H1 (cell line): ENCODE results near the gene BLMH. TPM values are rescaled to one million over a fixed set of nuclear protein-coding genes. Genes with fewer than 3 reads are reported as not detected.

Experiments used
- CTCF ChIA-PET: fragments of 300-600 bp; sonication (Branson Sonifier 250); formaldehyde crosslinking; loops from one replicate; lab custom pipeline; 2021; ENCODE audit not compliant: partially characterized antibody; lab: Charles Lee
- POLR2A ChIA-PET: fragments of 300-600 bp; sonication (Branson Sonifier 250); formaldehyde crosslinking; loops from one replicate; lab custom pipeline; 2021; ENCODE audit warnings: inconsistent platforms; ENCODE audit not compliant: partially characterized antibody; lab: Charles Lee
- DNase-seq, 2 experiments: peaks; one replicate each; pipeline versions ENCODE4 v3.0.0 to v3.0.0-alpha.2; 2010 to 2022; ENCODE audit warnings: low spot score in 2 of 2, low read depth in 1 of 2, mixed read lengths in 1 of 2
- FAIRE-seq: peaks from 2 replicates; lab custom pipeline; 2011; peaks lifted over from hg19 to GRCh38; lab: Jason Lieb, UNC
- H2AFZ ChIP-seq: 2 replicates; pipeline ENCODE4 v1.8.1; 2012; ENCODE audit warnings: low read length, inconsistent platforms
- H2AK5ac ChIP-seq: 2 replicates; pipeline ENCODE4 v1.6.1; 2013; ENCODE audit warnings: low read depth, low read length
- H2BK120ac ChIP-seq: replicated peaks from 2 replicates; pipeline ENCODE3; 2013; ENCODE audit warnings: low read depth, low read length, inconsistent platforms
- H2BK12ac ChIP-seq: 2 replicates; pipeline ENCODE4 v1.6.1; 2013; ENCODE audit warnings: low read depth, low read length
- H2BK15ac ChIP-seq: 2 replicates; pipeline ENCODE4 v1.6.1; 2013; ENCODE audit warnings: low read length
- H2BK20ac ChIP-seq: 2 replicates; pipeline ENCODE4 v1.6.1; 2013; ENCODE audit warnings: low read length
- H2BK5ac ChIP-seq: 2 replicates; pipeline ENCODE4 v1.6.1; 2013; ENCODE audit warnings: low read depth, low read length
- H3K14ac ChIP-seq: 2 replicates; pipeline ENCODE4 v1.6.1; 2013; ENCODE audit warnings: inconsistent platforms; ENCODE audit not compliant: insufficient read length
- H3K18ac ChIP-seq: 2 replicates; pipeline ENCODE4 v1.6.1; 2013; ENCODE audit warnings: low read length; ENCODE audit errors: extremely low read depth
- H3K23ac ChIP-seq: 2 replicates; pipeline ENCODE4 v1.6.1; 2013; ENCODE audit warnings: inconsistent platforms; ENCODE audit not compliant: insufficient read length
- H3K23me2 ChIP-seq: 2 replicates; pipeline ENCODE4 v1.6.1; 2013; ENCODE audit warnings: low read depth, low read length
- H3K27ac ChIP-seq: 2 replicates; pipeline ENCODE4 v1.6.1; 2011; ENCODE audit warnings: low read depth, low read length, inconsistent platforms
- H3K27me3 ChIP-seq, 4 experiments: replicated peaks in 1 of 4; 1 replicate in 1 of 4; 2 replicates in 3 of 4; pipeline versions ENCODE4 v1.6.1 to v1.8.1; 2011 to 2013; ENCODE audit warnings: low read length in 3 of 4, mild to moderate bottlenecking in 3 of 4, inconsistent platforms in 2 of 4, mixed read lengths in 2 of 4, moderate library complexity in 1 of 4; ENCODE audit not compliant: control insufficient read depth in 3 of 4, insufficient read depth in 3 of 4; ENCODE audit errors: extremely low read depth in 1 of 4
- H3K36me3 ChIP-seq, 4 experiments: 2 replicates each; pipeline versions ENCODE4 v1.6.1 to v1.8.1; 2011 to 2013; ENCODE audit warnings: mild to moderate bottlenecking in 4 of 4, low read length in 3 of 4, moderate library complexity in 2 of 4, control low read depth in 1 of 4, inconsistent platforms in 1 of 4; ENCODE audit not compliant: insufficient read depth in 4 of 4, control insufficient read depth in 2 of 4
- H3K4ac ChIP-seq: replicated peaks from 2 replicates; pipeline ENCODE3; 2013; ENCODE audit warnings: low read length, low read depth, mixed read lengths, inconsistent platforms; ENCODE audit not compliant: insufficient read length
- H3K4me1 ChIP-seq, 4 experiments: replicated peaks in 1 of 4; 1 replicate in 1 of 4; 2 replicates in 3 of 4; pipeline versions ENCODE4 v1.6.1 to v1.8.1; 2011 to 2013; ENCODE audit warnings: low read length in 3 of 4, inconsistent platforms in 2 of 4, mixed read lengths in 1 of 4; ENCODE audit not compliant: insufficient read depth in 4 of 4, control insufficient read depth in 3 of 4
- H3K4me2 ChIP-seq, 2 experiments: 2 replicates each; pipeline versions ENCODE4 v1.6.1 to v1.8.1; 2011 to 2013; ENCODE audit warnings: low read depth in 2 of 2, low read length in 2 of 2, control low read depth in 1 of 2, inconsistent platforms in 1 of 2, mild to moderate bottlenecking in 1 of 2; ENCODE audit not compliant: insufficient read depth in 1 of 2
- H3K4me3 ChIP-seq, 4 experiments: fragments of 200-600, 300-600 bp in 1 of 4; sonication (generic), shearing (Covaris generic), sonication (Bioruptor Twin) in 1 of 4; 2 replicates each; pipeline versions ENCODE4 v1.5.1 to v1.8.1; 2011 to 2016; ENCODE audit warnings: low read length in 4 of 4, low read depth in 3 of 4, control low read depth in 2 of 4, inconsistent platforms in 2 of 4, mild to moderate bottlenecking in 2 of 4, mixed read lengths in 1 of 4, moderate library complexity in 1 of 4; ENCODE audit not compliant: insufficient read depth in 2 of 4; ENCODE audit errors: extremely low read depth in 1 of 4
- H3K56ac ChIP-seq: replicated peaks from 2 replicates; pipeline ENCODE3; 2013; ENCODE audit warnings: low read depth, mild to moderate bottlenecking, mixed read lengths, low read length, inconsistent platforms; ENCODE audit not compliant: insufficient read length
- H3K79me1 ChIP-seq: 2 replicates; pipeline ENCODE4 v1.6.1; 2013; ENCODE audit warnings: low read depth, low read length, control low read depth
- H3K79me2 ChIP-seq, 2 experiments: 2 replicates each; pipeline versions ENCODE4 v1.6.1 to v1.8.1; 2012 to 2013; ENCODE audit warnings: low read length in 2 of 2, mild to moderate bottlenecking in 2 of 2, inconsistent platforms in 1 of 2; ENCODE audit not compliant: insufficient read depth in 2 of 2, control insufficient read depth in 1 of 2
- H3K9ac ChIP-seq, 4 experiments: replicated peaks in 1 of 4; 1 replicate in 1 of 4; 2 replicates in 3 of 4; pipeline versions ENCODE4 v1.6.1 to v1.8.1; 2011 to 2013; ENCODE audit warnings: low read depth in 3 of 4, low read length in 3 of 4, control low read depth in 2 of 4, mild to moderate bottlenecking in 2 of 4, moderate library complexity in 2 of 4, inconsistent platforms in 1 of 4; ENCODE audit errors: extremely low read depth in 1 of 4
- H3K9me3 ChIP-seq, 2 experiments: 2 replicates each; pipeline versions ENCODE4 v1.6.1 to v1.8.1; 2012 to 2013; ENCODE audit warnings: mild to moderate bottlenecking in 2 of 2, moderate library complexity in 2 of 2, control low read depth in 1 of 2, inconsistent platforms in 1 of 2, low read depth in 1 of 2, low read length in 1 of 2, mixed read lengths in 1 of 2; ENCODE audit not compliant: insufficient read depth in 2 of 2
- H4K20me1 ChIP-seq, 2 experiments: replicated peaks in 1 of 2; 2 replicates each; pipeline versions ENCODE3 to v1.8.1; 2011 to 2013; ENCODE audit warnings: inconsistent platforms in 2 of 2, low read length in 2 of 2, mild to moderate bottlenecking in 1 of 2; ENCODE audit not compliant: insufficient read depth in 2 of 2, control insufficient read depth in 1 of 2
- H4K5ac ChIP-seq: 2 replicates; pipeline ENCODE4 v1.6.1; 2013; ENCODE audit warnings: low read length, low read depth, mixed read lengths, inconsistent platforms; ENCODE audit not compliant: insufficient read length
- H4K8ac ChIP-seq: 2 replicates; pipeline ENCODE4 v1.8.0; 2013; ENCODE audit warnings: mild to moderate bottlenecking, moderate library complexity, low read length, inconsistent platforms; ENCODE audit not compliant: insufficient read depth; ENCODE audit errors: extremely low read depth
- H4K91ac ChIP-seq: replicated peaks from 2 replicates; pipeline ENCODE3; 2013; ENCODE audit warnings: low read length, mixed read lengths, inconsistent platforms; ENCODE audit not compliant: insufficient read length
- WGBS, 2 experiments: shearing (Covaris generic) in 1 of 2; methylation state at CpG; one replicate each; pipeline versions ENCODE4 v1.1.6 to v1.1.7; 2013 to 2015; ENCODE audit warnings: low lambda C conversion rate in 2 of 2, mixed read lengths in 2 of 2, inconsistent platforms in 1 of 2, low coverage in 1 of 2, missing lambda C conversion rate in 1 of 2; ENCODE audit not compliant: insufficient replicate concordance in 2 of 2, insufficient coverage in 1 of 2, insufficient read length in 1 of 2; ENCODE audit errors: extremely low coverage in 1 of 2, missing lambda C conversion rate in 1 of 2; 5-methylcytosine and 5-hydroxymethylcytosine counted together
- polyA plus RNA-seq, 7 experiments: library from polyadenylated mRNA; depleted of rRNA in 3 of 7; stranded (reverse) in 5 of 7; unstranded in 2 of 7; fragments of >200 nt in 5 of 7; fragments of 200-250 nt in 2 of 7; gene quantifications; 1 replicate in 5 of 7; 2 replicates in 1 of 7; 4 replicates in 1 of 7; pipeline versions ENCODE4 v1.2.1 to v1.2.3, GENCODE V29; 2011 to 2013; ENCODE audit warnings: missing spikeins in 2 of 7, mixed read lengths in 2 of 7
- total RNA-seq: library from RNA; stranded (reverse); fragmentation: NEBNext Ultra II Directional; extraction: Animal tissue kit (Norgen Biotek cat#: 25700); gene quantifications from 2 replicates; pipeline ENCODE4 v1.2.1, GENCODE V29; 2021
- TF ChIP-seq, protein P1 (sequence below): IDR thresholded peaks from 2 replicates; pipeline ENCODE4 v1.6.1; 2012; ENCODE audit warnings: inconsistent platforms

Gene BLMH
- total and polyA plus RNA-seq, 2 of the 8 experiments (the other 6 are each of a cell fraction or from before 2014, with no cell fraction given): 18.2 to 74.3 TPM

DNA sequence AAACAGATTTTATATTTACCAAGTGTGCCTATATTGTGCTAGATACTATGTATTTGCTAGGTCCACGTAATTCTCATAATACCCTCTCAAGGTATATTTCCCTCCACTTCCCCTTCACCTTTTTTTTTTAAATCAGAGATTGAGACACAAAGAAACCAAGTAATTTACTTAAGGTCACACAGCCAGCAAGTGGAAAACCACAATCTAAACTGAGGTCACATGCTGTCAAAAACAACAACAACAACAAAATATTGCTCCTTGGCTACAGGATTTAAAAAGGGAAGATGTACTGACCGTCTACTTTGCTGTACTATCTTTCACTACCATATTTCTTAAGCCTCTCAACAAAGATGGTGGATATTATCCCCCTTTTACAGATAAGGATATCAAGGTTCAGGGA is 15.8 kb downstream of the BLMH start:
- no peak overlapping the region for H3K27ac ChIP-seq
- no peak overlapping the region for H3K4ac ChIP-seq
- H3K23me2 ChIP-seq: no peaks in the 10 kb centered on the region
- CTCF ChIA-PET: no interaction called here
- no peak overlapping the region for H3K4me2 ChIP-seq
- H3K14ac ChIP-seq: no peak overlapping the region
- FAIRE-seq (no peak), DNase-seq (no peak)
- H2BK120ac ChIP-seq: no peak overlapping the region
- H4K91ac ChIP-seq: no peak overlapping the region
- no peaks in the 10 kb centered on the region for H3K9me3 ChIP-seq
- H3K23ac ChIP-seq: no peak overlapping the region
- no peak overlapping the region for H3K56ac ChIP-seq
- H2AFZ ChIP-seq: no peak overlapping the region
- no peaks in the 10 kb centered on the region for H3K27me3 ChIP-seq
- TF ChIP-seq, protein P1, sequence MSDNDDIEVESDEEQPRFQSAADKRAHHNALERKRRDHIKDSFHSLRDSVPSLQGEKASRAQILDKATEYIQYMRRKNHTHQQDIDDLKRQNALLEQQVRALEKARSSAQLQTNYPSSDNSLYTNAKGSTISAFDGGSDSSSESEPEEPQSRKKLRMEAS: no peak
- 86% methylated on average over 2 of the region's 2 CpGs; no CpG with 5 or more reads in 1 of the 2 experiments for WGBS, 2 experiments
- H2AK5ac ChIP-seq: no peak overlapping the region
- no peak overlapping the region for H3K18ac ChIP-seq
- no peak overlapping the region for H3K9ac ChIP-seq
- H3K79me2 ChIP-seq: no peaks in the 10 kb centered on the region
- no peak overlapping the region for H2BK20ac ChIP-seq
- H3K36me3 ChIP-seq: peaks cover 6 to 47% (median 21%) of the 10 kb centered on the region in 4 experiments; a peak in 5 of 8 replicates
- no peak overlapping the region for H4K8ac ChIP-seq
- H3K4me3 ChIP-seq: no peak overlapping the region
- no peak overlapping the region for H2BK5ac ChIP-seq
- POLR2A ChIA-PET: no interaction called here
- H4K5ac ChIP-seq: no peak overlapping the region
- no peaks in the 10 kb centered on the region for H3K4me1 ChIP-seq
- no peak overlapping the region for H2BK15ac ChIP-seq
- no peak overlapping the region for H2BK12ac ChIP-seq
- H3K79me1 ChIP-seq: no peaks in the 10 kb centered on the region
- H4K20me1 ChIP-seq: peaks cover 0 to 1% of the 10 kb centered on the region in 2 experiments
